ENCODE measurements around the gene ZFPM1. TPM values are rescaled to one million over a fixed set of nuclear protein-coding genes. Genes with fewer than 3 reads are reported as not detected.

The ZFPM1 gene
- total and polyA plus RNA-seq, 4 donors: 0.19 to 12.8 (median 5.3) TPM

DNA sequence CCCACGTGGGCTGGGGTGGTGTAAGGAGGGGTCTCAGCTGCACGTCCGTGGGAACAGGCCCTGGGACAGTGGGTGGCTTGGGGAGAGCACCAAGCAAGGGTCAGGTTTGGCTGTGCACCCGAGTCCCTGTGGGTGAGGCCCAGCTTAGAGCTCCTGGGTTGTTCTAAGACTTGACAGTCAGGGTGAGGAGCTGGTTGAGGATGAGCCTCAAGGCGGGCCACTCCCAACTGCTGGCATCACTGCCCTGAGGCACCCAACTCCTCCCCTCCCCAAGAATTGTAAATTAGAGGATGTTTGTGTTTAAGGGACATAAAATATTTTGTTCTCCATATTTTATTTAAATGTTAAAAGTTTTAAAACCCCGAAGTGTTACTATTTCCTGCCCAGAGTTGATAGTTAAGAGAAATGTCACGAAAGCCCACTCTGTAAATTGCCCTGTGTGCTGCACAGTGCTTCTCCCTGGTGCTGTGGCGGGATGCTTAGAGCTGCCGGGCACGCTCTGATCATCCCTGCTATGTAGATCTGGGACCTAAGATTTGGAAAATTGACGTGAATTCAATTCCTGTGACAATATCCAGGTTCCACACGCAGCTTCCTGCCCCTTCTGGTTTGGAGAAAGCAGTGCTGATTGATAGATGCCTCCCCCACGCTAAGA is 133.0 kb downstream of the ZFPM1 start:
- peaks cover 11 to 52% (median 22%) of the 10 kb centered on the region in 4 donors for H3K36me3 ChIP-seq (ENCODE audit: control insufficient read depth in 4 of 4, insufficient read depth in 3 of 4, low read depth in 1 of 4, low read length in 3 of 4)
- TF ChIP-seq JUND (IDR thresholded peaks at IDR 0.05): no peak
- no peak for TF ChIP-seq FOXA2 (IDR thresholded peaks at IDR 0.05)
- no peak for TF ChIP-seq SP1 (IDR thresholded peaks at IDR 0.05)
- no peak for TF ChIP-seq EGR1 (IDR thresholded peaks at IDR 0.05; ENCODE audit: low read depth in 2 of 2)
- TF ChIP-seq HNF4G (IDR thresholded peaks at IDR 0.05): no peak
- TF ChIP-seq FOXA1 (IDR thresholded peaks at IDR 0.05): no peak
- no peak for TF ChIP-seq HNF4A (conservative IDR thresholded peaks at IDR 0.05)
- TF ChIP-seq, protein P1, sequence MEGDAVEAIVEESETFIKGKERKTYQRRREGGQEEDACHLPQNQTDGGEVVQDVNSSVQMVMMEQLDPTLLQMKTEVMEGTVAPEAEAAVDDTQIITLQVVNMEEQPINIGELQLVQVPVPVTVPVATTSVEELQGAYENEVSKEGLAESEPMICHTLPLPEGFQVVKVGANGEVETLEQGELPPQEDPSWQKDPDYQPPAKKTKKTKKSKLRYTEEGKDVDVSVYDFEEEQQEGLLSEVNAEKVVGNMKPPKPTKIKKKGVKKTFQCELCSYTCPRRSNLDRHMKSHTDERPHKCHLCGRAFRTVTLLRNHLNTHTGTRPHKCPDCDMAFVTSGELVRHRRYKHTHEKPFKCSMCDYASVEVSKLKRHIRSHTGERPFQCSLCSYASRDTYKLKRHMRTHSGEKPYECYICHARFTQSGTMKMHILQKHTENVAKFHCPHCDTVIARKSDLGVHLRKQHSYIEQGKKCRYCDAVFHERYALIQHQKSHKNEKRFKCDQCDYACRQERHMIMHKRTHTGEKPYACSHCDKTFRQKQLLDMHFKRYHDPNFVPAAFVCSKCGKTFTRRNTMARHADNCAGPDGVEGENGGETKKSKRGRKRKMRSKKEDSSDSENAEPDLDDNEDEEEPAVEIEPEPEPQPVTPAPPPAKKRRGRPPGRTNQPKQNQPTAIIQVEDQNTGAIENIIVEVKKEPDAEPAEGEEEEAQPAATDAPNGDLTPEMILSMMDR (IDR thresholded peaks at IDR 0.05; ENCODE audit: low read depth, low read length, missing input control): no peak
- TF ChIP-seq, protein P2, sequence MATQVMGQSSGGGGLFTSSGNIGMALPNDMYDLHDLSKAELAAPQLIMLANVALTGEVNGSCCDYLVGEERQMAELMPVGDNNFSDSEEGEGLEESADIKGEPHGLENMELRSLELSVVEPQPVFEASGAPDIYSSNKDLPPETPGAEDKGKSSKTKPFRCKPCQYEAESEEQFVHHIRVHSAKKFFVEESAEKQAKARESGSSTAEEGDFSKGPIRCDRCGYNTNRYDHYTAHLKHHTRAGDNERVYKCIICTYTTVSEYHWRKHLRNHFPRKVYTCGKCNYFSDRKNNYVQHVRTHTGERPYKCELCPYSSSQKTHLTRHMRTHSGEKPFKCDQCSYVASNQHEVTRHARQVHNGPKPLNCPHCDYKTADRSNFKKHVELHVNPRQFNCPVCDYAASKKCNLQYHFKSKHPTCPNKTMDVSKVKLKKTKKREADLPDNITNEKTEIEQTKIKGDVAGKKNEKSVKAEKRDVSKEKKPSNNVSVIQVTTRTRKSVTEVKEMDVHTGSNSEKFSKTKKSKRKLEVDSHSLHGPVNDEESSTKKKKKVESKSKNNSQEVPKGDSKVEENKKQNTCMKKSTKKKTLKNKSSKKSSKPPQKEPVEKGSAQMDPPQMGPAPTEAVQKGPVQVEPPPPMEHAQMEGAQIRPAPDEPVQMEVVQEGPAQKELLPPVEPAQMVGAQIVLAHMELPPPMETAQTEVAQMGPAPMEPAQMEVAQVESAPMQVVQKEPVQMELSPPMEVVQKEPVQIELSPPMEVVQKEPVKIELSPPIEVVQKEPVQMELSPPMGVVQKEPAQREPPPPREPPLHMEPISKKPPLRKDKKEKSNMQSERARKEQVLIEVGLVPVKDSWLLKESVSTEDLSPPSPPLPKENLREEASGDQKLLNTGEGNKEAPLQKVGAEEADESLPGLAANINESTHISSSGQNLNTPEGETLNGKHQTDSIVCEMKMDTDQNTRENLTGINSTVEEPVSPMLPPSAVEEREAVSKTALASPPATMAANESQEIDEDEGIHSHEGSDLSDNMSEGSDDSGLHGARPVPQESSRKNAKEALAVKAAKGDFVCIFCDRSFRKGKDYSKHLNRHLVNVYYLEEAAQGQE (IDR thresholded peaks at IDR 0.05): no peak
- TF ChIP-seq NR2F2 (IDR thresholded peaks at IDR 0.05): no peak
- TF ChIP-seq TAF1 (conservative IDR thresholded peaks at IDR 0.05): no peak
- TF ChIP-seq, protein P3, sequence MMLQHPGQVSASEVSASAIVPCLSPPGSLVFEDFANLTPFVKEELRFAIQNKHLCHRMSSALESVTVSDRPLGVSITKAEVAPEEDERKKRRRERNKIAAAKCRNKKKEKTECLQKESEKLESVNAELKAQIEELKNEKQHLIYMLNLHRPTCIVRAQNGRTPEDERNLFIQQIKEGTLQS (IDR thresholded peaks at IDR 0.05): no peak
- TF ChIP-seq YY1 (IDR thresholded peaks at IDR 0.05): no peak
- no peak for TF ChIP-seq RAD21 (IDR thresholded peaks at IDR 0.05)

More for the DNA sequence above, 133.0 kb downstream of the ZFPM1 start:
- Histone ChIP-seq H3K9me3 (ENCODE audit: control insufficient read depth in 4 of 4, low read length in 3 of 4) (no peaks in the 10 kb centered on the region), H3K4me3 (ENCODE audit: low read depth in 1 of 3, low read length in 3 of 3) (no peak overlapping the region), H3K27me3 (ENCODE audit: control insufficient read depth in 4 of 4, insufficient read depth in 4 of 4, low read length in 3 of 4) (no peaks in the 10 kb centered on the region), H3K27ac (ENCODE audit: low read depth in 1 of 2, low read length in 2 of 2) (no peak overlapping the region), H3K4me1 (ENCODE audit: control insufficient read depth in 4 of 4, insufficient read depth in 4 of 4, low read length in 3 of 4) (no peaks in the 10 kb centered on the region), H3K9ac (ENCODE audit: low read depth in 1 of 2, low read length in 2 of 2) (no peak overlapping the region)
- 95% methylated on average over 13 of the region's 13 CpGs for WGBS
- DNase-seq (ENCODE audit: low spot score): no peak

Small RNAs within 50 kb of the gene (small RNA-seq; reads per million reads assigned to genes)
- gene MIR5189: not detected

Other genes with a start within 250 kb of the ZFPM1 start
- gene ZNF469, start 70.3 kb upstream of the ZFPM1 start, total RNA-seq: under 1 TPM; 0.42 to 0.50 TPM
- gene ZNF469, start 70.3 kb upstream of the ZFPM1 start, polyA plus RNA-seq: under 1 TPM; 0.04 to 0.30 TPM
- gene ZC3H18, start 117.1 kb downstream of the ZFPM1 start, total RNA-seq: 10 to 100 TPM; 10.2 to 10.3 TPM
- 10 to 100 TPM; 10.7 to 10.9 TPM for gene ZC3H18, start 117.1 kb downstream of the ZFPM1 start, polyA plus RNA-seq
- not detected for gene IL17C, start 185.3 kb downstream of the ZFPM1 start, total RNA-seq
- gene IL17C, start 185.3 kb downstream of the ZFPM1 start, polyA plus RNA-seq: not detected
- 100 to 1,000 TPM in 1 of 2 donors, 10 to 100 TPM in 1; 45.8 to 217 TPM for gene CYBA, start 197.8 kb downstream of the ZFPM1 start, total RNA-seq
- 10 to 100 TPM; 39.0 to 59.5 TPM for gene CYBA, start 197.8 kb downstream of the ZFPM1 start, polyA plus RNA-seq
- gene MVD, start 209.8 kb downstream of the ZFPM1 start, total RNA-seq: 10 to 100 TPM; 73.4 to 99.2 TPM
- gene MVD, start 209.8 kb downstream of the ZFPM1 start, polyA plus RNA-seq: 10 to 100 TPM; 21.7 to 76.0 TPM
- under 1 TPM; 0.05 to 0.17 TPM for gene SNAI3, start 233.2 kb downstream of the ZFPM1 start, total RNA-seq
- under 1 TPM; 0.24 to 0.48 TPM for gene SNAI3, start 233.2 kb downstream of the ZFPM1 start, polyA plus RNA-seq

Data from liver (tissue), 10 donors.